ENCODE measurements around the gene COL20A1.

COL20A1 gene

DNA sequence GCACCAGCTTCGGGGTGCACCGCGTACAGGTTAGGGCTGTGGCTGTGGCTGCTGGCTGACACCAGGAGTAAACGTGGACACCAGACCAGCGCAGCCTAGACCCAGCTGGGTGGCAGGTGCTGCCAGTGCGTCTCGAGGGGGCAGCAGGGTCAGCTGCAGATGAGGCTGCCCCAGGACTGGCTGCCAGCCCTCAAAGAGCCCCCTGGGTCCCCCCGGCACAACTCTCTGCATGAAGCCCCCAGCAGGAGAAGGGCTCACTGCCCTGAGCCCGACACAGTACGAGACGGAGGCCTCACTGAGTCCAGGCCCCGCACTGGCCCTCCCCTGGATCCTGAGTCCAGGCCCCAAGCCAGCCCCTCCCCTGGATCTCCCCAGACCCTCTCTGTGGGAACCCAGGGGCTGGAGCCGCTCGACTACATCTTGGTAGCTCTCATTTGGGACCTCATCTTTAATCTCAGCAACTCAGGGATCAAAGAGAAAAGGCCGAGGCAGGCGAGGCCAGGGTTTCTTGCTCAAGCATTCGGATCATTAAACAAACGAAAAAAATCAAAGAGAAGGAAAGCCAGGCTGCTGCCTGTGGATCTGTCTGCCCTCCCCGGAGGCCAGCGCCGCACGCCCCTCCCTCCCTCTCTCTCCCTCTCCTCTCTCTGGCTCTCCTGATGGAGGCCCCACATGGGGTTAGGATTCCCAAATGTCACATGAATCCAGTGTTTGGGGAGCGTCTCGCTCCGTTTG is 31.8 kb upstream of the COL20A1 start:
- H3K27ac ChIP-seq: no peak overlapping the region
- TF ChIP-seq, protein P1, sequence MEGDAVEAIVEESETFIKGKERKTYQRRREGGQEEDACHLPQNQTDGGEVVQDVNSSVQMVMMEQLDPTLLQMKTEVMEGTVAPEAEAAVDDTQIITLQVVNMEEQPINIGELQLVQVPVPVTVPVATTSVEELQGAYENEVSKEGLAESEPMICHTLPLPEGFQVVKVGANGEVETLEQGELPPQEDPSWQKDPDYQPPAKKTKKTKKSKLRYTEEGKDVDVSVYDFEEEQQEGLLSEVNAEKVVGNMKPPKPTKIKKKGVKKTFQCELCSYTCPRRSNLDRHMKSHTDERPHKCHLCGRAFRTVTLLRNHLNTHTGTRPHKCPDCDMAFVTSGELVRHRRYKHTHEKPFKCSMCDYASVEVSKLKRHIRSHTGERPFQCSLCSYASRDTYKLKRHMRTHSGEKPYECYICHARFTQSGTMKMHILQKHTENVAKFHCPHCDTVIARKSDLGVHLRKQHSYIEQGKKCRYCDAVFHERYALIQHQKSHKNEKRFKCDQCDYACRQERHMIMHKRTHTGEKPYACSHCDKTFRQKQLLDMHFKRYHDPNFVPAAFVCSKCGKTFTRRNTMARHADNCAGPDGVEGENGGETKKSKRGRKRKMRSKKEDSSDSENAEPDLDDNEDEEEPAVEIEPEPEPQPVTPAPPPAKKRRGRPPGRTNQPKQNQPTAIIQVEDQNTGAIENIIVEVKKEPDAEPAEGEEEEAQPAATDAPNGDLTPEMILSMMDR (IDR thresholded peaks at IDR 0.05): no peak
- TF ChIP-seq ZFX (IDR thresholded peaks at IDR 0.05; ENCODE audit: borderline replicate concordance): no peak

DNA sequence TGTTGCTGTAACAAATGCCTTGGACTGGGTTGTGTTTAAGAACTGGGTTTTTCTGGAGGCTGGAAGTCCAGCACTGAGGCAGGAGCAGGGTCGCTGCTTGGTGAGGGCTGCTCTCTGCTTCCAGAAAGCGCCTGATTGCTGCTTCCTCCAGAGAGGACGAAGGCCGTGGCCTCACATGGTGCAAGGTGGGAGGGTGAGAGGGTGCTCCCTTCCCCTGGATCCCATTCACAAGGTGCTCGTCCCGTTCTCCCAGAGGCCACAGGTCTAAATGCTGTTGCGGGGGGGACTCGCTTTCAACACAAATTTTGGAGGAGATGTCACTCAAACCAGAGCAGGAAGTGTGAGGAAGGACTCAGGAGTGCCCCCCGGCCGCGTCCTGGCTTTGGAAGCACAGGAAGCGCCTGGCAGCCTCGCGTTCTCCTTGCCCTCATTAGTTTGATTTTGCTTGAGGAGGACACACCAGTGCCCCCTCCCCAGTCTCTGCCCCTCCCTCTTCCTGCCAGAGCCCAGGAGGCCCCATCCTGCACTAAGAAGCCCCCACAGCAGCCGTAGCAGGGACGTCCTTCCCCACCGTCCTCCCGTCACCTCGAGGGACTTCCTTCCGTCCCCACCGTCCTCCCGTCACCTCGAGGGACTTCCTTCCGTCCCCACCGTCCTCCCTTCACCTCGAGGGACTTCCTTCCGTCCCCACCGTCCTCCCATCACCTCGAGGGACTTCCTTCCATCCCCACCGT is 31.0 kb upstream of the COL20A1 start:
- H3K27ac ChIP-seq: no peak overlapping the region
- TF ChIP-seq, protein P1 (IDR thresholded peaks at IDR 0.05): no peak
- no peak for TF ChIP-seq ZFX (IDR thresholded peaks at IDR 0.05; ENCODE audit: borderline replicate concordance)

DNA sequence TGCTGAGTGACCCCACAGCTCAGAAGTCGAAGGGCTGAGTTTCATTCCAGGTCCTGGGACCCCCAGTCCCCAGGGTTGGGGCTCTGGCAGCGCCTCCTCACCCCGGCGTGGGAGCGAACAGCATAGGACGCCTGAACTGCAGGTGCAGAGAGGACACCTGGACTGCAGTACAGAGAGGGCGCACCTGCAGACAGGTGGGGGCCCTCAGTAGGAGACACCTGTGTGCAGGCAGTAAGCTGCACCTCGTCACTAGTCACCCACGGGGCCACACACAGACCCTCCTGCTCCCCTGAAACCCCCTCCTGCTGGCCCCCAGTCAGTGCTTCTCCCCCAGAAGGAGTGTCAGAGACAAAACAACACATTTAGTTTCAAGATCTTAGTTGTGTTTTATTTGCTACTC is 30.1 kb upstream of the COL20A1 start:
- H3K27ac ChIP-seq: no peak overlapping the region
- no peak for TF ChIP-seq ZFX (IDR thresholded peaks at IDR 0.05; ENCODE audit: borderline replicate concordance)
- TF ChIP-seq, protein P1 (IDR thresholded peaks at IDR 0.05): no peak

DNA sequence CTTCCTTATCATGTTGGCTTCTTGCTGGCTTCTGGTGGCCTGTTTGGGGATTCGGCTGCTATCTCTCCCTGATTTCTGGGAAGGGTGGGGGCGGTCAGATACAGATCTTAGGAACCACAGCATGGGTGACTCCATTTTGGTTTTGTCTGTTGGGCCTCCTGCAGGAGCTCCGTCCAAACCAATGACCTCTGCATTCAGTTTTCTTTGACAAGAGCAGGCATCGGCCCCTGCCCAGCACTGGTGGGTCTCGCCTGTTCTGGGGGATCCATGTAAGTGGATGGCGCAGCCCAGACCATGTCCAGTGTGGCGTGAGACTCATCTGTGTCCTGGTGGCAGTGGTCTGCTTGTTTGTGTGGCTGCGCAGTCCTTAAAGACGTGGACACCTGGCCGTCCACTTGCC is 29.0 kb upstream of the COL20A1 start:
- no peak overlapping the region for H3K27ac ChIP-seq
- TF ChIP-seq, protein P1 (IDR thresholded peaks at IDR 0.05): no peak
- TF ChIP-seq ZFX (IDR thresholded peaks at IDR 0.05; ENCODE audit: borderline replicate concordance): no peak

DNA sequence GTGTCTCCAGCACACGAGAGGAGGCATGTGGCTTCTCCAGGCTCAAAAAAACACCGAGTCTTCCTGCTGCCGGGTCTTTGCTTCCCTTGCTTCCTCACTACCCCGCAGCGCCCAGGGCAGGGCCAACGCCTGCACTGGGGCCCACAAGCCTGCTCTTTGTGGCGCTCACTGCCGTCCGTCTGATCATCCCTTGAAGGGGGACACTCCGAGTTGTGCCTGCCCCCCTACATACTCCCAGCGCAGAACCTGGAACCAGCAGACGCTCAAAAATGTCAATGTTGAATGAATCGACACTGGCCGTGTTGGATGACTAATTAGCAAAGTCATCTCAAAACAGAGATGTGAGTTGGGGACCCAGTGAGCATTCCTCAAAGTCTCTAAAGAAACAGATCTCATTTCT is 28.5 kb upstream of the COL20A1 start:
- no peak overlapping the region for H3K27ac ChIP-seq
- TF ChIP-seq, protein P1 (IDR thresholded peaks at IDR 0.05): no peak
- TF ChIP-seq ZFX (IDR thresholded peaks at IDR 0.05; ENCODE audit: borderline replicate concordance): no peak

DNA sequence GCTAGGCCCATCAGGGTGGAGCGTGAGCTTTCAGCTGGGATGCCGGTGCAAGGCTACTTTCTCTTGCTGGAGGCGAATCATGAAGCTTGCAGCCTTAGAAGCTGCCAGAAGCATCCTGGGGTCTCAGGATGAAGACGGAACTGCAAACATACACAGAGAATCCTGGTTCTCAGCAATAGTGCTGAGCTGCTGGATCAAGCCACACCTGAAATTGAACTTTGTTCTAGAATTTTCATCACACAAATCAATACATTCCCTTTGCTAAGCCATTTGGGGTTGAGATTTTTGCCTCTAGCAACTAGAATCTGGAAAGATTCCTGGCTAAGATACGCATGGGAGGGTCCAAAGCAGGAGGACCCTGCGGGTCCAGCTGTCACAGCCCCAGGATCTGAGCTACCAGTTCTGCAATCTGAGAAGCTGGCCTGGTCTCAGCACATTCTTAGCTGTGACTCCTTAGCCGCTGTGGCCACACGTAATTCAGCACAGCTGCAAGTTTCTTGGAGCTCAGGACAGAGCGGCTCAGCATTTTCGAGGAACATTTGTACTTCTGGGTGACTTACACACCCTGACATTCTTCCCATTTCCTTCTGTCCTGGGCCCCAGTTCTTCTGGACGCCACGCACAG is 27.0 kb upstream of the COL20A1 start:
- H3K27ac ChIP-seq: no peak overlapping the region
- TF ChIP-seq ZFX (IDR thresholded peaks at IDR 0.05; ENCODE audit: borderline replicate concordance): no peak
- TF ChIP-seq, protein P1 (IDR thresholded peaks at IDR 0.05): no peak

DNA sequence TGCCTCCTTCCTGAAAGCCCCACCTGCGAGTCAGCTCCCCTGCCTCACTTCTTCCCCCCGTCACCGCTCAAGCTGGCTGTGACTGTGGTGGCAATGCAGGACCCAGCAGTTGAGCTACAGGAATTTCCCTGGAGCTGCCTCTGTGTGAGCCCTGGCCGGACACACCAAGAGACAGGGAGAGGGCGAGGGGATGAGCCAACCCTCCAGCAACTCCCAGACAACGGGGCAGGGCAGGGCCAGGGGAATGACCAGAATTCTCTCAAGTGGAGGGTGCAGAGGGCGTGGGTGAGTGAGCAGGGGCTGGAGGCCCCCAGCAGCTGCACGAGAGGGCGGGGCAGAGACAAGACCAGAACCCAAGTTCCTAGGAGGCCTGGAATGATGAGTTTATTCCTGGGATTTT is 25.3 kb upstream of the COL20A1 start:
- H3K27ac ChIP-seq: no peak overlapping the region
- TF ChIP-seq ZFX (IDR thresholded peaks at IDR 0.05; ENCODE audit: borderline replicate concordance): no peak
- TF ChIP-seq, protein P1 (IDR thresholded peaks at IDR 0.05): no peak

Data from 22Rv1 (cell line).